Measurements from ENCODE around the gene ZSCAN5C.
"Not testable (repeated sequence)": the region's sequence is repeated elsewhere in the genome, so short reads cannot be mapped to it uniquely, and the experiment has no call there.

Gene ZSCAN5C

GRCh38 chr19:56201973-56202372, at the start of gene ZSCAN5C:
ZSCAN5C (plus strand) TSS chr19:56202273; CDS start chr19:56205914, 3,641 bp downstream.
- no peak for DNase-seq (ENCODE audit: low read depth in 2 of 2)

GRCh38 chr19:56152644-56153043, 49.4 kb upstream of the ZSCAN5C start:
- DNase-seq (ENCODE audit: low read depth in 2 of 2), result no peak

- DNase-seq (ENCODE audit: low read depth in 2 of 2), result no peak
These were observed 48.6 kb upstream of the ZSCAN5C start for GRCh38 chr19:56153507-56153906.

GRCh38 chr19:56155124-56155687, 46.9 kb upstream of the ZSCAN5C start:
- no peak for DNase-seq (ENCODE audit: low read depth in 2 of 2)

DNA sequence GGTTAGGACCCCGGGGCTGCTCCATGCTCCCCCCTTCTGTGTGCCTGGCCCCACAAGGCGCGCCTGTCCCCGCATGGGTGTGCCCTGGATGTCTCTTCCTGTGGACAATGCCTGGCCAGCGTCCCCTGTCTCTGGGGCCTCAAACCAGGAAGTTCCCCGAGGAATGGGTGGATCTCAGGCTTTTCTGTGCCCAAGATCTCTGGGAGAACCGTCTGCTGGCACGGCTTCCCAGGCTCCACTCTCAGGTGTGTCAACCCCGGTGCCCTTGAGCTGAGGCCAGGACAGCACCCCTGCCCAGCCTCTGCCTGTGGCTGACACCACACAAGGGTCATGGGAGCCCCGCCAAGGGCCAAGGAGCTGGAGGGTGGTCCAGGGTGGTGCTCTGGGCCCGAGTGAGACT, 45.3 kb upstream of the ZSCAN5C start:
- no peak for DNase-seq (ENCODE audit: low read depth in 2 of 2)

DNA sequence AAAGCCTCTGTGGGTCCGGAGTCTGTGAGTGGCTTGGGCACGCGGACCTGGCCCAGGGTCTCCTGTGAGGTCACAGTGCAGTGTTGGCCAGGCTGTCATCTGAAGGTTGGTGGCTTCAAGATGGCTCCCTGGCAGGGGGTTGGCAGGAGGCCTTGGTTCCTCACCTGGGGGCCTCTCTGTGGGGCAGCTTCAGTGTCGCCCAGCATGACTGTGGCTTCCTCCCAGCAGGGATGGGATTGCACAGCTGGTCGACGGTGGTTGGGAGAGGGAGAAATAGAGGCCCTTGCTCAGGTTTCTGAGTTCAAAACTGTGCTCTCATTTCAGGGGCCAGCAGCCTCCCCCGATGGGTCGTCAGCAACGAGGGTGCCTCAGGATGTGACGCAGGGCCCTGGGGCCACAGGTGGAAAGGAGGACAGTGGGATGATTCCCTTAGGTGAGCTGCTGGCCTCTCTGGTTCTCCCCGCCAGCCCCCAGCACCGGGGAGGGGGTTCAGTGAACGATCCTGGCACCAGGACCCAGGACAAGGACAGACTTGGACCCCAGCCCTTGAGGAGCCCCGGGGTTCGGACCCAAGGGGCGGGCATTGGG, 43.8 kb upstream of the ZSCAN5C start:
- DNase-seq (ENCODE audit: low read depth in 2 of 2), result no peak

DNA sequence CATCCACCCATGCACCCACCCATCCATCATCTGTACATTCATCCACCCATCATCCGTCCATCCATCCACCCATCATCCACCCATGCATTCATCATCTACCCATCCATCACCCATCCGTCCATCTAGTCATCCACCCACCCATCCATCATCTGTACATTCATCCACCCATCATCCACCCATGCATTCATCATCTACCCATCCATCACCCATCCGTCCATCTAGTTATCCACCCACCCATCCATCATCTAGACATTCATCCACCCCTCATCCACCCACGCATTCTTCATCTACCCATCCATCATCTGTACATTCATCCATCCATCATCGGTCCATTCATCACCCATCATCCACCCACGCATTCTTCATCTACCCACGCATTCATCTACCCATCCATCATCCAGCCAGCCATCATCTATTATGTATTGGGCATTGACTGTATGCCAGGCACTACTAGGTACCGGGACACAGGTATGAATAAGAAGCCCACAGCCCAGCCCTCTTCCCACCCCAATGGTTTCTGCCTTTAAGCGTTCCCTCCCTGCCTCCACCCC, 43.0 kb upstream of the ZSCAN5C start:
- no peak for DNase-seq (ENCODE audit: low read depth in 2 of 2)

GRCh38 chr19:56159622-56160271, 42.3 kb upstream of the ZSCAN5C start:
- no peak for DNase-seq (ENCODE audit: low read depth in 2 of 2)

- no peak for DNase-seq (ENCODE audit: low read depth in 2 of 2)
These were observed 40.5 kb upstream of the ZSCAN5C start for GRCh38 chr19:56161534-56161933.

- peak in 1 of 2 donors; percentile 26 for DNase-seq (ENCODE audit: low read depth in 2 of 2)
These were observed 39.8 kb upstream of the ZSCAN5C start for GRCh38 chr19:56162258-56162657.

DNA sequence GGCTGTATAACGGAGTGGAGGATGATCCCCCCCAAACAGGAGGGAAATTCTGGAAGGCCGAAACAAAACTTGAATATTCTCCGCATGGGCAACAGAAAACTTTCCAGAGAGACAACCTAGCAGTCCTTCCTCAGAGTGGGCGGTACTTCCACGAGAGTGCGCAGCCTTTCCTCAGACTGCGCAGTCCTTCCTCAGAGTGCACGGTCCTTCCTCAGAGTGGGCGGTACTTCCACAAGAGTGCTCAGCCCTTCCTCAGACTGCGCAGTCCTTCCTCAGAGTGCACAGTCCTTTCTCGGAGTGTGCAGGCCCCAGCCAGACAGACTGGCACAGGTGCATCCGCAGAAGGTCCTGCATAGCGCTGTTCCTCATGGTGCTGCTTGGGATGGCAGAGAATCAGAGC, 39.0 kb upstream of the ZSCAN5C start:
- no peak for DNase-seq (ENCODE audit: low read depth in 2 of 2)

DNA sequence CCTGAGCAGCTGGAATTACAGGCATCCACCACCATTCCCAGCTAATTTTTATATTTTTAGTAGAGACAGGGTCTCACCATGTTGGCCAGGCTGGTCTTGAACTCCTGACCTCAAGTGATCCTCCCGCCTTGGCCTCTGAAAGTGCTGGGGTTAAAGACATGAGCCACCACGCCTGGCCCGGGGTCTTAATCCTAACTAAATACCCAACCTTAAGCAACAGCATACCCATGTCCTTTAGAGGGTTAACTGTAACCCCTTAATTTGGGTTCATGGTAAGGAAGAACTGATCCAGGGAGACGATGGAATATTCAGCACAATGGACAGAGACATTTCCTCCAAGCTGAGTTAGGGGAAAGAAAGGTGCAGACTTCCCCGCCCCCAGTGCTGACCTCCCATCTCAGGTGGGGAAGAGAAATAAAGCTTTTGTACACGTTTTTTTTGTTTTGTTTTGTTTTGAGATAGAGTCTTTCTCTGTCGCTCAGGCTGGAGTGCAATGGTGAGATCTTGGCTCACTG, 35.0 kb upstream of the ZSCAN5C start:
- no peak for DNase-seq (ENCODE audit: low read depth in 2 of 2)

DNA sequence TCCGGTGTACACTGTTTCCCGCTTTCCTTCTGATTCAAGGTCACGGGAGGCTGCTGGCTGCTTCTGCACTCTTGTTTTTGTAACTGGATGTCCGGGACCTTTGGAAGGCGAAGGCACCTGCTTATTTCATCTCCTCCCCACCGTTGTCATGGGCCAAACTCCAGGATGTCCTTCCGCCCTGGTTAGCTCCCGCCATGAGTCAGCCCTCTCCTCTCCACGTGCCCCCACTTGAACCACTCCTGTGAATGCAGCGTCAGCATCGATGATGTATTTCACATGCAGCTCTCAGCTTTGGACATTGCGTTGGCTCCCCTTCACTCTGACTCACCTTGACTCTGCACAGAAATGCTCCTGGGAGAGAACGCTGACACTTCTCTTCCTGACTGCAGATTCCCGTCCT, 31.8 kb upstream of the ZSCAN5C start:
- DNase-seq (ENCODE audit: low read depth in 2 of 2), result no peak

DNA sequence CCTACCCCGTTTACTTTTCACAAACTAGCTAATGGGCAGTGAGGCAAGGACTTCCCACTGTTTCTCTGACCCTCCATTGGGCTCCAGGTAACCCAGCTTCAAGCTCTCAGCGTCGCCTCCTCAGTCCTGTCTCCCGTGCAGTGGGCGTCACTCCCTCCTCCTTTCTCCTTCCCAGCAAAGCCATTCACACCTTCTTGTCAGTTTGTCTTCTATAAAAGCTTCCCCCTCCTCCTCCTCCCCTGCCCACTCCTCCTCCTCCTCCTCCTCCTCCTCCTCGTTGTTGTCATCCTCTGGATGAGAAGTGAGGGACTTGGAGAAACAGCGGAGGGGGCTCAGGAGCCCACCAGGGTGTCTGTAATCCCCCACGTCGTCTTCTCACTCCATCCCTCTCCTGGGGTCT, 28.0 kb upstream of the ZSCAN5C start:
- DNase-seq (ENCODE audit: low read depth in 2 of 2), result no peak

GRCh38 chr19:56174550-56174949, 27.5 kb upstream of the ZSCAN5C start:
- DNase-seq (ENCODE audit: low read depth in 2 of 2), result no peak

GRCh38 chr19:56175861-56176307, 26.2 kb upstream of the ZSCAN5C start, which contains the start of gene GALP:
GALP (plus strand) TSS chr19:56176008; CDS start chr19:56177109, 1,101 bp downstream.
- not testable (repeated sequence) for DNase-seq (ENCODE audit: low read depth in 2 of 2)

DNA sequence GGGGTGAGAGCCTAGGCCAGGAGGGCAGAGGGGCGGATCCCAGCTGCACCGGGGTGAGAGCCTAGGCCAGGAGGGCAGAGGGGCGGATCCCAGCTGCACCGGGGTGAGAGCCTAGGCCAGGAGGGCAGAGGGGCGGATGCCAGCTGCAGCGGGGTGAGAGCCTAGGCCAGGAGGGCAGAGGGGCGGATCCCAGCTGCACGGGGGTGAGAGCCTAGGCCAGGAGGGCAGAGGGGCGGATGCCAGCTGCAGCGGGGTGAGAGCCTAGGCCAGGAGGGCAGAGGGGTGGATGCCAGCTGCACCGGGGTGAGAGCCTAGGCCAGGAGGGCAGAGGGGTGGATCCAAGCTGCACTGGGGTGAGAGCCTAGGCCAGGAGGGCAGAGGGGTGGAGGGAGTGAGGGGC, 25.8 kb upstream of the ZSCAN5C start:
- not testable (repeated sequence) for DNase-seq (ENCODE audit: low read depth in 2 of 2)

DNA sequence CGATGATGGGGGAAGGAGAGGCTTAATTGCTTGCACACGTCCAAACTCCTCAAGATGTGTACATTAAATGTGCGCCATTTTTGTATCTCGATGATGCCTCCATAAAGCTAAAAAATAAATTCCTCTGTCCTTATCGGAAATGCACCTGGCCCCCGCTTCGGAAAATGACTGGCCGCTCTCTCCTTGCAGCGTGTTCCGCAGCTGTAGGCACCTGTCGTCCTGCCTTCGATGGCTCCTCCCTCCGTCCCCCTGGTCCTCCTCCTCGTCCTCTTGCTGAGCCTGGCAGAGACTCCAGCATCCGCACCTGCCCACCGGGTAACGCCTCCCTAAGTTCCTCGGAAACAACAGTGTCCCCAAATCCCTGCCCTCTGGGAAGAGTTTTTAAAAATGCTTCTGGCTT, 25.2 kb upstream of the ZSCAN5C start:
- DNase-seq (ENCODE audit: low read depth in 2 of 2), result no peak

GRCh38 chr19:56177564-56178243, 24.4 kb upstream of the ZSCAN5C start:
- no peak for DNase-seq (ENCODE audit: low read depth in 2 of 2)

DNA sequence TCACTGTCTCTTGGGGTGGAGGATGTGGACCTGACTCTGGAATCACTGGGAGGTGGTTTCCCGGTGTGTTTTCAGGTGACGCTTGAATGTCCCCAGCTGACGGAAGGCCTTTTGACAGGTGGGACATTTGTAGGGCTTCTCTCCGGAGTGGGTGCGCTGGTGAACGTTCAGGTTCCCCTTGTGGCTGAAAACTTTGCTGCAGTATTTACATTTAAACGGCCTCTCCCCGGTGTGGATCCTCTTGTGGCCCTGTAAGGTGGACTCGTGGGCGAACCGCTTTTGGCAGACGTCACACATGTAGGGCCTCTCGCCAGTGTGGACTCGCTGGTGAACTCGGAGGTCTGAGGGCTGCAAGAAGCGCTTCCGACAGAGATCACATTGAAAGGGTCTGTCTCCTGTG, 12.3 kb upstream of the ZSCAN5C start:
- DNase-seq (ENCODE audit: low read depth in 2 of 2), result no peak

- no peak for DNase-seq (ENCODE audit: low read depth in 2 of 2)
These were observed 11.0 kb upstream of the ZSCAN5C start for GRCh38 chr19:56191115-56191514.

- DNase-seq (ENCODE audit: low read depth in 2 of 2), result no peak
These were observed 10.4 kb upstream of the ZSCAN5C start for GRCh38 chr19:56191711-56192110.
